A673 (cell line): ENCODE data around the gene PXDN. TPM values are rescaled to one million over a fixed set of nuclear protein-coding genes. Genes with fewer than 3 reads are reported as not detected.

Source experiments
- BruUV-seq: library from RNA; stranded (reverse); fragments of 400-500 nt; replicated peaks from 2 replicates; lab custom pipeline; 2021; lab: Mats Ljungman, UMichigan
- CTCF ChIA-PET: fragments of 300-600 bp; sonication (Branson Sonifier 250); formaldehyde crosslinking; loops from one replicate; lab custom pipeline; 2022; ENCODE audit warnings: antibody characterized with exemption; lab: Charles Lee
- POLR2A ChIA-PET: fragments of 300-600 bp; sonication (Branson Sonifier 250); formaldehyde crosslinking; loops from one replicate; lab custom pipeline; 2022; ENCODE audit warnings: antibody characterized with exemption; ENCODE audit not compliant: low non-redundant PET; lab: Charles Lee
- DNase-seq: peaks from one replicate; pipeline ENCODE4 v3.0.0-alpha.2; 2015; ENCODE audit warnings: low spot score
- H3K27ac ChIP-seq: fragments of 200-600 bp; sonication (generic); 2 replicates; pipeline ENCODE4 v1.5.1; 2016; ENCODE audit warnings: mixed run types, low read depth, mild to moderate bottlenecking, mixed read lengths, antibody characterized with exemption, low read length; ENCODE audit not compliant: poor library complexity, severe bottlenecking
- H3K27me3 ChIP-seq: fragments of 200-600 bp; sonication (generic); replicated peaks from 2 replicates; pipeline ENCODE4 v1.6.1; 2017; ENCODE audit warnings: mixed run types, low read depth, mild to moderate bottlenecking, mixed read lengths, antibody characterized with exemption, low read length; ENCODE audit not compliant: insufficient read depth, poor library complexity
- H3K36me3 ChIP-seq: fragments of 200-600 bp; sonication (generic); 2 replicates; pipeline ENCODE4 v1.6.1; 2016; ENCODE audit warnings: mixed run types, mild to moderate bottlenecking, mixed read lengths, antibody characterized with exemption, low read length; ENCODE audit not compliant: insufficient read depth, poor library complexity, severe bottlenecking
- H3K4me1 ChIP-seq: fragments of 200-600 bp; sonication (generic); 2 replicates; pipeline ENCODE4 v1.6.1; 2017; ENCODE audit warnings: mixed run types, mild to moderate bottlenecking, mixed read lengths, antibody characterized with exemption, low read length; ENCODE audit not compliant: insufficient read depth, poor library complexity, severe bottlenecking
- H3K4me3 ChIP-seq: fragments of 200-600 bp; sonication (generic); 2 replicates; pipeline ENCODE4 v1.5.1; 2016; ENCODE audit warnings: low read depth, mixed run types, mild to moderate bottlenecking, mixed read lengths, low read length; ENCODE audit not compliant: poor library complexity, severe bottlenecking
- H3K9me3 ChIP-seq: fragments of 200-600 bp; sonication (generic); 2 replicates; pipeline ENCODE4 v1.6.1; 2016; ENCODE audit warnings: mixed run types, low read depth, mild to moderate bottlenecking, mixed read lengths, antibody characterized with exemption, low read length; ENCODE audit not compliant: poor library complexity, severe bottlenecking
- CTCF ChIP-seq: fragments of 300-800, 200-600 bp; sonication (generic); conservative IDR thresholded peaks from 2 replicates; pipeline ENCODE4 v1.5.1; 2017; ENCODE audit warnings: low read depth, mild to moderate bottlenecking, antibody characterized with exemption, low read length, moderate library complexity, mixed read lengths
- EZH2 ChIP-seq: fragments of 200-600 bp; sonication (generic); IDR thresholded peaks from 2 replicates; pipeline ENCODE4 v1.6.1; 2017; ENCODE audit warnings: borderline replicate concordance, low read depth, mild to moderate bottlenecking, mixed read lengths, antibody characterized with exemption, low read length; ENCODE audit not compliant: poor library complexity, severe bottlenecking
- intact Hi-C: fragments of 100-400 bp; cut with micrococcal nuclease; formaldehyde crosslinking; loops from one replicate; pipeline ENCODE4 v1.10.0; 2022; ENCODE audit not compliant: unreplicated experiment
- total RNA-seq: library from RNA; stranded (reverse); gene quantifications from 2 replicates; pipeline ENCODE4 v1.2.3, GENCODE V29; 2021

Gene PXDN
- total RNA-seq, 1 experiment from 2014 or later = 162 TPM

- peak overlapping the region; percentile 26 for H3K27ac ChIP-seq
- H3K36me3 ChIP-seq = no peaks in the 10 kb centered on the region
- intact Hi-C loops = no loop called here
- DNase-seq = no peak
- no peak overlapping the region for H3K4me3 ChIP-seq
- TF ChIP-seq CTCF (no peak), EZH2 (no peak)
- no peaks in the 10 kb centered on the region for H3K27me3 ChIP-seq
- no peaks in the 10 kb centered on the region for H3K9me3 ChIP-seq
- no TSS peak for BruUV-seq
- ChIA-PET CTCF (no interaction called here), POLR2A (no interaction called here)
- peaks cover 43% of the 10 kb centered on the region for H3K4me1 ChIP-seq
Observed at GRCh38 chr2:1715184-1716013, 28.9 kb downstream of the PXDN start.

GRCh38 chr2:1714291-1715064 is 29.8 kb downstream of the PXDN start:
- no peak for DNase-seq
- H3K27me3 ChIP-seq = no peaks in the 10 kb centered on the region
- POLR2A ChIA-PET = no interaction called here
- no peaks in the 10 kb centered on the region for H3K9me3 ChIP-seq
- BruUV-seq = no TSS peak
- CTCF ChIA-PET = no interaction called here
- peak overlapping the region; percentile 26 for H3K27ac ChIP-seq
- TF ChIP-seq EZH2 (no peak), CTCF (no peak)
- peaks cover 48% of the 10 kb centered on the region for H3K4me1 ChIP-seq
- intact Hi-C loops = no loop called here
- H3K36me3 ChIP-seq = no peaks in the 10 kb centered on the region
- no peak overlapping the region for H3K4me3 ChIP-seq

- DNase-seq = no peak
- no peaks in the 10 kb centered on the region for H3K36me3 ChIP-seq
- CTCF ChIA-PET = no interaction called here
- peak overlapping the region; percentile 26 for H3K27ac ChIP-seq
- H3K4me3 ChIP-seq = no peak overlapping the region
- H3K4me1 ChIP-seq = peaks cover 53% of the 10 kb centered on the region
- no peak for TF ChIP-seq CTCF
- no peak for TF ChIP-seq EZH2
- intact Hi-C loops = no loop called here
- no peaks in the 10 kb centered on the region for H3K9me3 ChIP-seq
- H3K27me3 ChIP-seq = no peaks in the 10 kb centered on the region
- BruUV-seq = no TSS peak
- POLR2A ChIA-PET = interaction anchor here (0.6 kb wide), 1 partner anchor 37 kb away, joined by 4 read pairs; no protein-coding TSS in a partner anchor
Observed at GRCh38 chr2:1713839-1714236, 30.5 kb downstream of the PXDN start.
